OCI-LY7 (cell line): ENCODE data around the gene UBA52. TPM values are rescaled to one million over a fixed set of nuclear protein-coding genes. Genes with fewer than 3 reads are reported as not detected.

Source experiments
- BruUV-seq: library from RNA; stranded (reverse); fragments of 400-500 nt; replicated peaks from 2 replicates; lab custom pipeline; 2021; lab: Mats Ljungman, UMichigan
- CTCF ChIA-PET: fragments of 300-600 bp; sonication (Branson Sonifier 250); formaldehyde crosslinking; loops from one replicate; lab custom pipeline; 2022; ENCODE audit warnings: antibody characterized with exemption; ENCODE audit not compliant: unreplicated experiment; lab: Charles Lee
- POLR2A ChIA-PET: fragments of 300-600 bp; sonication (Branson Sonifier 250); formaldehyde crosslinking; loops from one replicate; lab custom pipeline; 2022; ENCODE audit warnings: antibody characterized with exemption; lab: Charles Lee
- DNase-seq: peaks from one replicate; pipeline ENCODE4 v3.0.0-alpha.2; 2015; ENCODE audit warnings: low spot score
- H2AFZ ChIP-seq: fragments of 200-600 bp; sonication (generic), shearing (Covaris generic); 2 replicates; pipeline ENCODE4 v1.6.1; 2014; ENCODE audit warnings: mild to moderate bottlenecking, antibody characterized with exemption, low read length, moderate library complexity
- H3K27ac ChIP-seq: fragments of 200-600 bp; sonication (generic); 2 replicates; pipeline ENCODE4 v1.5.1; 2014; ENCODE audit warnings: mixed run types, low read depth, mild to moderate bottlenecking, moderate library complexity, low read length, inconsistent platforms; ENCODE audit not compliant: poor library complexity, severe bottlenecking
- H3K36me3 ChIP-seq: fragments of 200-600 bp; sonication (generic); 2 replicates; pipeline ENCODE4 v1.6.1; 2014; ENCODE audit warnings: mild to moderate bottlenecking, antibody characterized with exemption, low read length, moderate library complexity, mixed read lengths; ENCODE audit not compliant: insufficient read depth
- H3K4me1 ChIP-seq: fragments of 200-600 bp; sonication (generic); 2 replicates; pipeline ENCODE4 v1.5.1; 2014; ENCODE audit warnings: mild to moderate bottlenecking, low read length; ENCODE audit not compliant: insufficient read depth, poor library complexity, severe bottlenecking
- H3K4me2 ChIP-seq: fragments of 200-600 bp; sonication (generic); 2 replicates; pipeline ENCODE4 v1.6.1; 2014; ENCODE audit warnings: mild to moderate bottlenecking, low read length
- H3K4me3 ChIP-seq: fragments of 200-600 bp; sonication (generic); 2 replicates; pipeline ENCODE4 v1.5.1; 2014; ENCODE audit warnings: mild to moderate bottlenecking, low read depth, low read length; ENCODE audit not compliant: poor library complexity, severe bottlenecking
- H3K79me2 ChIP-seq: fragments of 200-600 bp; sonication (generic); 2 replicates; pipeline ENCODE4 v1.6.1; 2016; ENCODE audit warnings: low read depth, mild to moderate bottlenecking, low read length, moderate library complexity, mixed read lengths; ENCODE audit not compliant: insufficient read depth
- H3K9me2 ChIP-seq: fragments of 200-600 bp; sonication (generic); 2 replicates; pipeline ENCODE4 v1.6.1; 2016; ENCODE audit warnings: mild to moderate bottlenecking, low read length, mixed read lengths; ENCODE audit not compliant: insufficient read depth
- H3K9me3 ChIP-seq: fragments of 200-600 bp; sonication (generic); 2 replicates; pipeline ENCODE4 v1.6.1; 2014; ENCODE audit warnings: mild to moderate bottlenecking, mixed run types, low read length, mixed read lengths
- H4K20me1 ChIP-seq: fragments of 200-600 bp; sonication (generic); 2 replicates; pipeline ENCODE4 v1.6.1; 2014; ENCODE audit warnings: mild to moderate bottlenecking, antibody characterized with exemption, low read length, moderate library complexity, mixed read lengths; ENCODE audit not compliant: insufficient read depth
- EZH2phosphoT487 ChIP-seq: fragments of 200-600 bp; sonication (generic); IDR thresholded peaks from 2 replicates; pipeline ENCODE4 v1.6.1; 2018; ENCODE audit warnings: low read depth, borderline replicate concordance, mild to moderate bottlenecking, mixed run types, antibody characterized with exemption, low read length, moderate library complexity, mixed read lengths
- intact Hi-C: fragments of 100-400 bp; cut with micrococcal nuclease; formaldehyde crosslinking; loops from one replicate; pipeline ENCODE4 v1.10.0; 2022; ENCODE audit not compliant: unreplicated experiment
- total RNA-seq, 2 experiments: library from RNA; depleted of rRNA in 1 of 2; stranded (reverse); fragments of >200 nt in 1 of 2; shearing (Covaris generic) in 1 of 2; gene quantifications; 2 replicates each; pipeline ENCODE4 v1.2.3, GENCODE V29; 2014 to 2022
- TF ChIP-seq, protein P1 (sequence below): fragments of 200-600 bp; sonication (generic); conservative IDR thresholded peaks from 2 replicates; pipeline ENCODE4 v1.5.1; 2014; ENCODE audit warnings: mild to moderate bottlenecking, antibody characterized with exemption, low read length, moderate library complexity, mixed read lengths

Gene UBA52
- total RNA-seq, 2 experiments from 2014 or later = 1,496 to 1,580 TPM

GRCh38 chr19:18589380-18590272 lies 18.0 kb downstream of the UBA52 start:
- H3K36me3 ChIP-seq = peaks cover 17% of the 10 kb centered on the region; the same call in 1 of the 2 replicates
- H3K4me1 ChIP-seq = peaks cover 55% of the 10 kb centered on the region
- peak overlapping the region; percentile 68 for H3K4me2 ChIP-seq
- CTCF ChIA-PET = interaction anchor here (0.6 to 1.1 kb wide), 4 partner anchors 32 to 201 kb away, joined by 3 to 4 read pairs (median 4); no protein-coding TSS in a partner anchor
- TF ChIP-seq, protein P1, sequence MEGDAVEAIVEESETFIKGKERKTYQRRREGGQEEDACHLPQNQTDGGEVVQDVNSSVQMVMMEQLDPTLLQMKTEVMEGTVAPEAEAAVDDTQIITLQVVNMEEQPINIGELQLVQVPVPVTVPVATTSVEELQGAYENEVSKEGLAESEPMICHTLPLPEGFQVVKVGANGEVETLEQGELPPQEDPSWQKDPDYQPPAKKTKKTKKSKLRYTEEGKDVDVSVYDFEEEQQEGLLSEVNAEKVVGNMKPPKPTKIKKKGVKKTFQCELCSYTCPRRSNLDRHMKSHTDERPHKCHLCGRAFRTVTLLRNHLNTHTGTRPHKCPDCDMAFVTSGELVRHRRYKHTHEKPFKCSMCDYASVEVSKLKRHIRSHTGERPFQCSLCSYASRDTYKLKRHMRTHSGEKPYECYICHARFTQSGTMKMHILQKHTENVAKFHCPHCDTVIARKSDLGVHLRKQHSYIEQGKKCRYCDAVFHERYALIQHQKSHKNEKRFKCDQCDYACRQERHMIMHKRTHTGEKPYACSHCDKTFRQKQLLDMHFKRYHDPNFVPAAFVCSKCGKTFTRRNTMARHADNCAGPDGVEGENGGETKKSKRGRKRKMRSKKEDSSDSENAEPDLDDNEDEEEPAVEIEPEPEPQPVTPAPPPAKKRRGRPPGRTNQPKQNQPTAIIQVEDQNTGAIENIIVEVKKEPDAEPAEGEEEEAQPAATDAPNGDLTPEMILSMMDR = no peak
- no peak for TF ChIP-seq EZH2phosphoT487
- peak overlapping the region; percentile 68 for H3K4me3 ChIP-seq
- peak; percentile 80 for DNase-seq
- no TSS peak for BruUV-seq
- no peaks in the 10 kb centered on the region for H4K20me1 ChIP-seq
- H2AFZ ChIP-seq = peak overlapping the region; percentile 80; the same call in 1 of the 2 replicates
- POLR2A ChIA-PET = interaction anchor here (0.7 to 4.9 kb wide), 7 partner anchors 18 to 726 kb away, joined by 3 to 23 read pairs (median 5); partner anchors contain the start of genes FKBP8, KXD1 and UBA52
- intact Hi-C loops = loop anchor here (1.0 to 5.0 kb wide), 6 partner anchors 47 to 243 kb away; partner anchors contain the start of genes ELL, FKBP8, KLHL26 and UPF1
- peak overlapping the region; percentile 70 for H3K27ac ChIP-seq
- peaks cover 10% of the 10 kb centered on the region for H3K79me2 ChIP-seq
- H3K9me2 ChIP-seq = no peaks in the 10 kb centered on the region
- H3K9me3 ChIP-seq = no peaks in the 10 kb centered on the region

DNA sequence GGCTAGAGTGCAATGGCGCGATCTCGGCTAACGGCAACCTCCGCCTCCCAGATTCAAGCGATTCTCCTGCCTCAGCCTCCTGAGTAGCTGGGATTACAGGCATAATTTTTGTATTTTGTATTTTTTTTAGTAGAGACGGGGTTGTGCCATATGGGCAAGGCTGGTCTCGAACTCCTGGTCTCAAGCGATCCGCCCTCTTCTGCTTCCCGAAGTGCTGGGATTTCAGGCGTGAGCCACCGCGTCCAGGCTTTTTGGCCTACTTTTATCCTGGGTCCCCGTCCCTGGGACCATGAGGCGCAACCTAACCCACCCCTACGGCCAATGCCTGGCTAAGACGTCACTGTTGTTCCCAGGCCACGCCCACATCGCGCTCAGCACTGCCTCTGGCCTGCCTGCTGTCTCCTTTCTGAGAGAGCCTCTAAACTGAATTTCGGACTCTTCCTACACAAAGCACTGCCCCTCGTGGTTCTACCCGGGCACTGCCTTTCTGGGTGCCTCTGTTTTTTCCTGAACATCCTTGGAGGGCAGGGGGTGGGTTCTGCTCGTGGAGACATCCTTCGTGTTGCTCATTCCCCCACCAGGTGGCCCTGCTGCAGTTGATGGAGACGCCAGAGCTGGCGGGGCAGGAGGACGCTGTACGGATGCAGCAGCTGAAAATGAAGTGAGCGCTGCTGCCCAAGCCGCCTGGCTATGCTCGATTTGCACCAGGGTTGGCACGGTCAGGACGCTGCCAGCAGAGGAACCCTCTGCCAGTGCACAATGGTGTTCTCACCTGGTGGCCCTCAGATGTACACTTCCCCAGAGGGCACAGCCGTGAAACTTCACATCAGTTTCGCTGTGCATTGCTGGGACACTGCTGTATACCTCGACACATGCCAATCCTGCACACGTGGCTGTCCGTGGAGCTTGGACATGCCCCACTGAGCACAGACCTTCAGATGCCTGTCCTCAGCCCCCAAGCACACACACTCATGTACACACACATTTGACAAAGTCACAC lies 18.9 kb downstream of the UBA52 start:
- H3K4me3 ChIP-seq = peak overlapping the region; percentile 68
- DNase-seq = no peak
- CTCF ChIA-PET = no interaction called here
- peaks cover 54% of the 10 kb centered on the region for H3K4me1 ChIP-seq
- H3K9me3 ChIP-seq = no peaks in the 10 kb centered on the region
- no peak overlapping the region for H2AFZ ChIP-seq
- intact Hi-C loops = no loop called here
- H4K20me1 ChIP-seq = no peaks in the 10 kb centered on the region
- no peak for TF ChIP-seq EZH2phosphoT487
- TF ChIP-seq, protein P1 = peak; percentile 61
- H3K27ac ChIP-seq = no peak overlapping the region
- H3K9me2 ChIP-seq = no peaks in the 10 kb centered on the region
- peaks cover 17% of the 10 kb centered on the region; the same call in 1 of the 2 replicates for H3K36me3 ChIP-seq
- peaks cover 10% of the 10 kb centered on the region for H3K79me2 ChIP-seq
- H3K4me2 ChIP-seq = peak overlapping the region; percentile 68
- BruUV-seq = TSS peak; percentile 81
- POLR2A ChIA-PET = interaction anchor here (0.7 to 1.0 kb wide), 2 partner anchors 39 to 727 kb away, joined by 4 read pairs; no protein-coding TSS in a partner anchor
